Measurements from ENCODE around the gene WWC1.
"Not testable (repeated sequence)": the region's sequence is repeated elsewhere in the genome, so short reads cannot be mapped to it uniquely, and the experiment has no call there.

The WWC1 gene

DNA sequence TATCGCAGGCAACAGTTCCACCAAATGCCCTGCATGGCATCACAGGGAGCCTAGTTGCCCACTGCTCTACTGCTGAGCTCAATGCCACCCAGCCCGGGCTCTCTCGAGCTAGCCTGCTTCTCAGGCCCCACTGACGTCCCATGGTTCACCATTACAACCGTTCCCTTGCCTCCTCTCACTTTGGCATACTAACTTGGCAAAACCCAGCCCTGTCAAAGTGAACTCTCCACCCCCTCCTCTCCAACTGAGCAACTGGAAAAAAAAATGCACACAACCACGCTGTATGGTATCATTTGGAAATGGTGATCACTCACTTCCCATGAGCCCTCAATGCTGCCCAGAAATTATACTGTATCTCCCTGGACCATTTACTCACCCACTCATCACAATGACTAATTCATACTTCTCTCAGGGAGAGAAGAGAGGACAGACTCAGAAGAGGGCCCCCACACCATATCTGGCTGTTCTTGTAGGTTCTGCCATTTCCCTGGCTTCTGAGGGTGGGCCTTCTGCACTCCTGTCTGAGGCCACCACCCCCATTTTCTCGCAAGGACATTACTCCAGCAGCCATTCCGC lies 143.4 kb downstream of the WWC1 start:
- no peak overlapping the region for H3K4me3 Mint-ChIP-seq
- H3K27me3 Mint-ChIP-seq (ENCODE audit: low read depth) = peaks cover 2% of the 10 kb centered on the region
- no peaks in the 10 kb centered on the region for H3K4me1 Mint-ChIP-seq (ENCODE audit: low read depth)
- H3K9me3 Mint-ChIP-seq = no peaks in the 10 kb centered on the region
- no peaks in the 10 kb centered on the region for H3K36me3 Mint-ChIP-seq (ENCODE audit: low read depth)
- no peak overlapping the region for H3K27ac Mint-ChIP-seq
- no peak for DNase-seq (ENCODE audit: low spot score)

DNA sequence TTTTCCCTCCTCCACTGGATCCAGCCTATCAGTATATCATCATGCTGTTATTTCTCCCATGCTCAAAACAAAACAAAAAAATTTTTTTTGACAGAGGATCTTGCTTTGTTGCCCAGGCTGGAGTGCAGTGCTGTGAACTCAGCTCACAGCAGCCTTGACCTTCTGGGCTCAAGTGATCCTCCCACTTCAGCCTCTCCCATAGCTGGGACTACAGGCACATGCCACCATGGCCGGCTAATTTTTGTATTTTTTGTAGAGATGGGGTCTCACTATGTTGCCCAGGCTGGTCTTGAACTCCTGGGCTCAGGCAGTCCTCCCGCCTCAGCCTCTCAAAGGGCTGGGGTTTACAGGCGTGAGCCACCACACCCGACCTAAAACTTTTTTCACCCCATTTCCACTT lies 143.9 kb downstream of the WWC1 start:
- H3K9me3 Mint-ChIP-seq; H3K36me3 Mint-ChIP-seq (ENCODE audit: low read depth); H3K4me1 Mint-ChIP-seq (ENCODE audit: low read depth); H3K27ac Mint-ChIP-seq; DNase-seq (ENCODE audit: low spot score); H3K27me3 Mint-ChIP-seq (ENCODE audit: low read depth); H3K4me3 Mint-ChIP-seq: not testable (repeated sequence)

DNA sequence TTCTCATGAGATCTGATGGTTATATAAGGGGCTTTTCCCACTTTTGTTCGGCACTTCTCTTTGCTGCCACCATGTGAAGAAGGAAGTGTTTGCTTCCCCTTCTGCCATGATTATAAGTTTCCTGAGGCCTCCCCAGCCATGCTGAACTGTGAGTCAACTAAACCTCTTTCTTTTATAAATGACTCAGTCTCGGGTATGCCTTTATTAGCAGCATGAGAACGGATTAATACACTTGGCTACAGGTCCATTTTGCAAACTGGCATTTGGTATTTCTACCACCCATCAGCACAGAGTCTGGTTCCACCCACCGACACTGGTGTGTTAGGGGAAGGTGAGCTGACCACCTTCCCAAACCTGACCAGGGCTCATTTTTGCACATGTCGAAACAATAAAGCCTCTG lies 146.9 kb downstream of the WWC1 start:
- Mint-ChIP-seq H3K4me1 (ENCODE audit: low read depth) (no peaks in the 10 kb centered on the region), H3K9me3 (no peaks in the 10 kb centered on the region), H3K4me3 (no peak overlapping the region), H3K27ac (no peak overlapping the region), H3K27me3 (ENCODE audit: low read depth) (no peaks in the 10 kb centered on the region), H3K36me3 (ENCODE audit: low read depth) (no peaks in the 10 kb centered on the region)
- no peak for DNase-seq (ENCODE audit: low spot score)

DNA sequence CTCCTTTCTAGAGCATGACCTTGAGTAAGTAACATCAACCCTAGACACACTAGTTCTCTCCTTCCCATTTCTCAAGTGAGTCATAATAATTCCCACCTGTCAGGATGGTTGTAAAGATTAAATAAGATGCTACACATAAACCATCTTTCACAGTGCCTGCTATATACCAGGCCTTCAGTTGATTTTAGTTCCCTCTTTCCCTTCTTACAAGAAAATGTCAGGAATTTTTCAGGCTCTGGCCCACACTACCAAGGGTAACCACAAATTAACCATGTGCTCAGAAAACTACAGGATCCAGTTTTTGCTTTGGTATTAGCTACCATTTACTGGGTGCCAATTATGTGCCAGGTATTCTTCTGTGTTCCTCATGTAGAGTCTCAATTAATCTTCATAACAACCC lies 152.1 kb downstream of the WWC1 start:
- Mint-ChIP-seq H3K4me3 (no peak overlapping the region), H3K4me1 (ENCODE audit: low read depth) (no peaks in the 10 kb centered on the region), H3K27ac (no peak overlapping the region), H3K27me3 (ENCODE audit: low read depth) (peaks cover 9% of the 10 kb centered on the region), H3K9me3 (no peaks in the 10 kb centered on the region), H3K36me3 (ENCODE audit: low read depth) (no peaks in the 10 kb centered on the region)
- no peak for DNase-seq (ENCODE audit: low spot score)

DNA sequence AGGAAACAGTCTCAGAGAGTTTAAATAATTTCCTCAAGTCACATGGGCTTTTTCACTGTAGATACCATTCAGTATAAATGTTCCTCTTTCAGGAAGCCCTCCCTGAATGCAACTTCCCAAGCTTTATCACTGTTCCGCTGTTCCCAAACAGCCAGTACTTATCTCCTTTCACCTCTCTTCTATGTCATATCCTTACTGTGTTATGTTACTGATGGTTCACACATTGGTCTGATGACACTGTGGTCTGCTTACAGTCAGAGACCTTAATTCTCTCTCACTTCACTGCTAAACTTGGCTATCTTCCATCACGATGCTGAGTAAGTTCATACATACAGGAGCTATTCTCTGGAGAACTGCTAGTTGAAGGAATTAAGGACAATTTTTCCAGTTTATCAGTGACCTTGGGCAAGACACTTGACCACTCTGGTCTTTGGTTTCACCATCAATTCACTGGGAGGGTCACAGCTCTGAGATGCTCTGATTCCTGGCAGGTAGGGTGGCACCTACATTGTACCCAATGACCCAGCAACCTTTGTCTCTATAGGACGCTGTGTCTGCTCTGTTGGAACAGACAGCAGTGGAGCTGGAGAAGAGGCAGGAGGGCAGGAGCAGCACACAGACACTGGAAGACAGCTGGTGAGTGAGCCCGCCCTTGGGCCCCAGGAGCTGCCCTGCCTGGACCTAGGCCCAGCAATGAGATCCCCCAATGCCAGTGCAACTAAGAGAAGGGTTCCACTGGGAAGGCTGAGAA lies 152.7 kb downstream of the WWC1 start:
- H3K9me3 Mint-ChIP-seq = no peaks in the 10 kb centered on the region
- H3K27ac Mint-ChIP-seq = no peak overlapping the region
- no peaks in the 10 kb centered on the region for H3K36me3 Mint-ChIP-seq (ENCODE audit: low read depth)
- no peaks in the 10 kb centered on the region for H3K4me1 Mint-ChIP-seq (ENCODE audit: low read depth)
- H3K27me3 Mint-ChIP-seq (ENCODE audit: low read depth) = peaks cover 9% of the 10 kb centered on the region
- DNase-seq (ENCODE audit: low spot score) = no peak
- no peak overlapping the region for H3K4me3 Mint-ChIP-seq

DNA sequence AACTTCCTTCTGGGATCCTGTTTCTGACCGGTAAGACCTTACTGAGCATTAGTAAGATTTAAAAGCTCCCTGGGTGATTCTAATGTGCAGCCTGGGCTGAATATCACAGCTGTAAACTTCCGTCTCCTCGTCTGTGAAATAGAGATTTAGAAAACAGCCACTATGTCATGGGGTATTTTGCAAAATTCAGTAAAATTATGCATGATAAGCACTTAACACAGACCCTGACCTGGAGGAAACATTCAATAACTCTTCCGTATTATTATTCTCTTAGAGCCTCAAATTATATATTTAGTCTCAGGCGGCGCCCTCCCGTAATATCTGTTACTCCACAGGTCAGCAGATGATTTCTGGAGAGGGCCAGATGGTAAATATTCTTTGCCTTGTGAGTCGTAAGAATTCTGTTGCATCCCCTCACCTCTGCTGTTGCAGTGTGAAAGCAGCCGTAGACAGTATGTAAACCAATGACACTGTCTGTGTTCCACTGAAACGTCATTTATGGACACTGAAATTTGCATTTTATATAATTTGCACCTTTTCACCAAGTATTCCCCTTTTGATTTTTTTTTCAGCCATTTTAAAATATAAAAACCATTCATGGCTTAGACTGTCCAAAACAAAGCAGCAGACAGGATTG lies 155.7 kb downstream of the WWC1 start:
- no peaks in the 10 kb centered on the region for H3K36me3 Mint-ChIP-seq (ENCODE audit: low read depth)
- no peaks in the 10 kb centered on the region for H3K4me1 Mint-ChIP-seq (ENCODE audit: low read depth)
- H3K27ac Mint-ChIP-seq = no peak overlapping the region
- no peak for DNase-seq (ENCODE audit: low spot score)
- no peaks in the 10 kb centered on the region for H3K9me3 Mint-ChIP-seq
- H3K27me3 Mint-ChIP-seq (ENCODE audit: low read depth) = peaks cover 9% of the 10 kb centered on the region
- H3K4me3 Mint-ChIP-seq = no peak overlapping the region

DNA sequence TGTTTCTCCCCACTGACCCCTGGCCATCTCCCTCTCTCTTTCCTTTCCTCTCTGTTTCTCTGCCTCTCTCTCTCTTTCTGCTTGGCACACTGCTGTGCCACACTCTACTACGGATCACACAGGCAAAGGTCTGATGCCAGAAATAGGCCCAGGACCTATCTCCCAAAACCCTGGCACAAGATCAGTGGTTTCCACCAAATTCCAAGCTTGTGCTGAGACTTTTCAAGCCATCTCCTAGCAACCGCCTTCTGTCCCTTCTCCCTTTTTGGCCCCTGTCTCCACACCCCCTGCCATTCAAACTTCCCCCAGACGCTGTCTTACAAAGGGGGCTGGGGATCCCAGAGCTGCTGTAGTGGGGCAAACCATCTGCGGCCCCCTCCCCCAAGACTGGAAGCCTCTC lies 156.4 kb downstream of the WWC1 start:
- H3K36me3 Mint-ChIP-seq (ENCODE audit: low read depth) = no peaks in the 10 kb centered on the region
- H3K27ac Mint-ChIP-seq = no peak overlapping the region
- peaks cover 9% of the 10 kb centered on the region for H3K27me3 Mint-ChIP-seq (ENCODE audit: low read depth)
- H3K4me3 Mint-ChIP-seq = no peak overlapping the region
- DNase-seq (ENCODE audit: low spot score) = no peak
- H3K4me1 Mint-ChIP-seq (ENCODE audit: low read depth) = no peaks in the 10 kb centered on the region
- H3K9me3 Mint-ChIP-seq = no peaks in the 10 kb centered on the region

DNA sequence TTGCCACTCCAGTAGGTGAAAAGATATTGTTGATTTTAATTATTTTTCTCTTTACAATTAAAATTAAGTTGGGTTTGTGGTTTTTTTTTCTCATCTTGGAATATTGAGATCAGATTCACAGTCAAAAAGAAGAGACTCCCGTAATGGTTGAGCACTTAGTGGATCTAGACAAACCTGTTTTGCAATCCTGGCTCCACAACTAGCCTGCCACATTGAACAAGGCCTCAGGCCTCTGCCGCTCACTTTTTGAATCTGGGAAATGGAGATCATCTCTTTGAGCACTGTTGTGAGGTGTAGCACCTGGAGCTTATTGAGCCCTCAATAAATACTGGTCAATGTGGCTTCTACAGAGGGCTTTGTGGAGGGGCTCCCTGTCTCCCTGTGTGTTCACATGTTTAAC lies 157.7 kb downstream of the WWC1 start:
- DNase-seq (ENCODE audit: low spot score) = no peak
- Mint-ChIP-seq H3K4me3 (no peak overlapping the region), H3K9me3 (no peaks in the 10 kb centered on the region), H3K27ac (no peak overlapping the region), H3K4me1 (ENCODE audit: low read depth) (no peaks in the 10 kb centered on the region), H3K36me3 (ENCODE audit: low read depth) (no peaks in the 10 kb centered on the region), H3K27me3 (ENCODE audit: low read depth) (peaks cover 9% of the 10 kb centered on the region)

DNA sequence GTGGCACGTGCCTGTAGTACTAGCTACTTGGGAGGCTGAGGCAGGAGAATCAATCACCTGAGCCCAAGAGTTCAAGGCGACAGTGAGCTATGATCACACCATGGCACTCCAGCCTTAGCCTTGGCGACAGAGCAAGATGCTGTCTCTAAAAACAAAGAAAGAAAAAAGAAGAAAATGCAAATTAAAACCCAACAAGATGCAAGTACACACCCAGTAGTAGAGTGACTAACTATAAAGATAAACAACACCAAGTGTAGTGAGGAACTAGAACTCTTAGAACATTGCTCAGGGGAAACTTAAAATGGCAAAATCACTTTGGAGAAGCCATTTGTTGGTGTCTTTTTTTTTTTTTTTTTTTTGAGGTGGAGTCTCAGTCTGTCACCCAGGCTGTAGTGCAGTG lies 160.1 kb downstream of the WWC1 start:
- no peak for DNase-seq (ENCODE audit: low spot score)
- no peaks in the 10 kb centered on the region for H3K36me3 Mint-ChIP-seq (ENCODE audit: low read depth)
- no peaks in the 10 kb centered on the region for H3K9me3 Mint-ChIP-seq
- no peak overlapping the region for H3K4me3 Mint-ChIP-seq
- peaks cover 7% of the 10 kb centered on the region for H3K27me3 Mint-ChIP-seq (ENCODE audit: low read depth)
- H3K4me1 Mint-ChIP-seq (ENCODE audit: low read depth) = no peaks in the 10 kb centered on the region
- H3K27ac Mint-ChIP-seq = no peak overlapping the region

DNA sequence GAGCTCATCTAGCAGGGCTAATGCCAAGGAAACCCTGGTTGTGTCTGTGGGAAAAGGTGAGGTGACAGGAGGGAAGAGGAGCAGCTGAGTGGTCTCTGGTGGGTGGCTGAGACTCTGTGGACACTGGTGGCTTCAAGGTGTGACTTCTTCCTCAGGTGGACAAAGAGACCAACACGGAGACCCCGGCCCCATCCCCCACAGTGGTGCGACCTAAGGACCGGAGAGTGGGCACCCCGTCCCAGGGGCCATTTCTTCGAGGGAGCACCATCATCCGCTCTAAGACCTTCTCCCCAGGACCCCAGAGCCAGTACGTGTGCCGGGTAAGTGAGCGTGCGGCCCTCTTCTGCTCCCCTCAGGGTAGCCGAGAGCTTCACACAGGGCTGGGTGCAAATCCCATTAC lies 163.8 kb downstream of the WWC1 start:
- Mint-ChIP-seq H3K9me3 (no peaks in the 10 kb centered on the region), H3K27ac (no peak overlapping the region), H3K36me3 (ENCODE audit: low read depth) (no peaks in the 10 kb centered on the region), H3K4me1 (ENCODE audit: low read depth) (no peaks in the 10 kb centered on the region), H3K4me3 (no peak overlapping the region), H3K27me3 (ENCODE audit: low read depth) (peaks cover 3% of the 10 kb centered on the region)
- DNase-seq (ENCODE audit: low spot score) = no peak

DNA sequence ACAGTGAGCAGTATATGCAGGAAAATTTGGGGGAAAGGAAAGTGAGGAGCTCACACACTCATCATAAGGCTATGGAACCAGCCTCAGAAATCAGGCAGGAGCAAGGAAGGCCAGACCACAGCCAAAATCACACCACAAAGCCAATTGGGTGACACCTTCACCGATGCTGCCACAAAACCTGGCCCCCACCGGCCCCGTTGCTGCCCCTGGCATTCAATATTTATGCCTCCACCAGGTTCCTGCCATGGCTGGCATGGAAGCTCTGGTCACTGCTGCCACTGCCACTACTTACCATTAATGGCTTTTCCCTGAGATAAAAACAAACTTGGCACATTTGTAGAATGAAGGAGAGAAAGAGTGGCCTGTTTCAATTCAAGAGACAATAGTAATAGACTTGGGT lies 166.1 kb downstream of the WWC1 start:
- H3K27me3 Mint-ChIP-seq (ENCODE audit: low read depth) = peaks cover 3% of the 10 kb centered on the region
- no peaks in the 10 kb centered on the region for H3K9me3 Mint-ChIP-seq
- H3K4me3 Mint-ChIP-seq = no peak overlapping the region
- H3K27ac Mint-ChIP-seq = no peak overlapping the region
- no peaks in the 10 kb centered on the region for H3K36me3 Mint-ChIP-seq (ENCODE audit: low read depth)
- DNase-seq (ENCODE audit: low spot score) = no peak
- H3K4me1 Mint-ChIP-seq (ENCODE audit: low read depth) = no peaks in the 10 kb centered on the region

DNA sequence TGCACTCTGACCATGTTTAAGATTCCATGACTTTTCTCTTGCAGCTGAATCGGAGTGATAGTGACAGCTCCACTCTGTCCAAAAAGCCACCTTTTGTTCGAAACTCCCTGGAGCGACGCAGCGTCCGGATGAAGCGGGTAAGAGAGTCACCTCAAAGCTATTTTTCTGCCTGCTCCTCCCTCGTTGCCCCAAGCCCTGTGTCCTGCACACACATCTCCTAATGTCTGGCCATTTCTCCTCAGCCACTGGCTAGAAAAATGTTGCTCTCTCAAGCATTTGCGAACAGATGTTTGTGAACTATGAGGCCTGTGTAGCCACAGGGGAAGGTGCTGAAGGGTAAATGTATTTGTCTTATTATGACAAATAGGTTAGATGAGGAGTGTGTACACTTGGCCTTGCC lies 169.2 kb downstream of the WWC1 start:
- Mint-ChIP-seq H3K4me1 (ENCODE audit: low read depth) (no peaks in the 10 kb centered on the region), H3K27ac (no peak overlapping the region)

DNA sequence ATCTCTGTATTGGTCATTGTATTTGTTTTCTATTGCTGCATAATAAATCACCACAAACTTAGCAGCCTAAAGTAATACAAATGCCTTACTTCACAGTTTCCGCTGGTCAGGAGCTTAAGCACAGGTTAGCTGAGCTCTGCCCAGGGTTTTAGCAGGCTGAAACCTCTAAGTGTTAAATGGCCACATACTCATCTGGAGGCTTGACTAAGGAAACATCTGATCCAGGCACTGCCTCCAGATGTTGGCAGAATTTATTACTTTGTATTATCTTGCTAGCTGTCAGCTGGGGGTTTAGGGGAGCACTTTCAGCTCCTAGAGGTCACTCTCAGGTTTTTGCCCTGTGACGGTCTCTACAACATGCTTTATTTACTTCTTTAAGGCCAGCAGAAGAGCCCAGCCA lies 171.6 kb downstream of the WWC1 start:
- Mint-ChIP-seq H3K36me3 (ENCODE audit: low read depth) (no peaks in the 10 kb centered on the region), H3K27ac (no peak overlapping the region), H3K27me3 (ENCODE audit: low read depth) (no peaks in the 10 kb centered on the region), H3K9me3 (no peaks in the 10 kb centered on the region), H3K4me3 (no peak overlapping the region), H3K4me1 (ENCODE audit: low read depth) (no peaks in the 10 kb centered on the region)
- no peak for DNase-seq (ENCODE audit: low spot score)

More for the DNA sequence above, 169.2 kb downstream of the WWC1 start:
- no peaks in the 10 kb centered on the region for H3K36me3 Mint-ChIP-seq (ENCODE audit: low read depth)
- no peak overlapping the region for H3K4me3 Mint-ChIP-seq
- H3K9me3 Mint-ChIP-seq = no peaks in the 10 kb centered on the region
- H3K27me3 Mint-ChIP-seq (ENCODE audit: low read depth) = peaks cover 3% of the 10 kb centered on the region
- DNase-seq (ENCODE audit: low spot score) = no peak

DNA sequence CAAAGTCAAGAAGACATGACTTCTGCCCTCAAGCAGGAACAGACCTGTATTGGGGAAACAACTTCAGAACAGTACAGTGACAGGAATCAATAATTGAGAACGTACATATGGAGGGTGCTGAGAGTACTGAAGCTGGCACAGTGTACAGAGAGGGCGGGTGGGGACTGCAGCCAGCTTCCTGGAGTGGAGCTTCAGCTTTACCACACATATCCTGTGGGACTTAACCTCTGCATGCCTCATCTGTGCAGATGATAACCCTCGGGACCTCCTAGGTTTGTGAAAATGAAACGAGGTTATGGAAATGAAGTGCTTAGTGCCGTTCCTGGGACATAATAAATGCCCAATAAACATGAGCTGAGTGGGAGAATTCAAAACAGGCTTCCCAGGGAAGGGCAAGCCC lies 172.8 kb downstream of the WWC1 start:
- no peak overlapping the region for H3K27ac Mint-ChIP-seq
- no peaks in the 10 kb centered on the region for H3K36me3 Mint-ChIP-seq (ENCODE audit: low read depth)
- H3K4me1 Mint-ChIP-seq (ENCODE audit: low read depth) = no peaks in the 10 kb centered on the region
- no peak overlapping the region for H3K4me3 Mint-ChIP-seq
- no peaks in the 10 kb centered on the region for H3K9me3 Mint-ChIP-seq
- no peaks in the 10 kb centered on the region for H3K27me3 Mint-ChIP-seq (ENCODE audit: low read depth)
- DNase-seq (ENCODE audit: low spot score) = no peak

Data from T-helper 2 cell treated with Interferon-gamma antibody and Interleukin-4, amounts not matched to agents 5 μg/mL and 100 μg/mL, for 36 hours (primary cell).